Liver (tissue), 3 donors: ENCODE measurements around the gene AFAP1L2.

Experiments
- ATF3 ChIP-seq: IDR thresholded peaks from 2 replicates; pipeline ENCODE4 v1.6.1; 2016; ENCODE audit warnings: antibody characterized with exemption
- CTCF ChIP-seq: fragments of 150-350 bp; IDR thresholded peaks from 2 replicates; pipeline ENCODE4 v1.5.1; 2017; ENCODE audit warnings: improper control_type of control experiment, low read depth, low read length; ENCODE audit not compliant: missing input control
- EGR1 ChIP-seq, 2 donors: IDR thresholded peaks; 2 replicates each; pipeline ENCODE4 v1.6.1; 2016 to 2018; ENCODE audit warnings: antibody characterized with exemption in 2 of 2, low read depth in 2 of 2
- MAX ChIP-seq: IDR thresholded peaks from 2 replicates; pipeline ENCODE4 v1.6.1; 2016; ENCODE audit warnings: antibody characterized with exemption
- SP1 ChIP-seq: IDR thresholded peaks from 2 replicates; pipeline ENCODE4 v1.6.1; 2018; ENCODE audit warnings: antibody characterized with exemption, mild to moderate bottlenecking
- TAF1 ChIP-seq: conservative IDR thresholded peaks from 2 replicates; pipeline ENCODE4 v1.6.1; 2016; ENCODE audit warnings: antibody characterized with exemption, mild to moderate bottlenecking
- YY1 ChIP-seq: IDR thresholded peaks from 2 replicates; pipeline ENCODE4 v1.6.1; 2016; ENCODE audit warnings: antibody characterized with exemption, mild to moderate bottlenecking
- donor health status: healthy.
- donor health status: healthy.

- no peak for TF ChIP-seq CTCF
- no peak for TF ChIP-seq YY1
- no peak for TF ChIP-seq MAX
- TF ChIP-seq ATF3: no peak
- no peak for TF ChIP-seq EGR1 (IDR thresholded peaks at IDR 0.05; ENCODE audit: low read depth in 2 of 2)
- no peak for TF ChIP-seq SP1
- TF ChIP-seq TAF1: no peak
These were observed 143.2 kb downstream of the AFAP1L2 start for GRCh38 chr10:114261076-114261475.
